Measurements from ENCODE around the gene YIF1A.
"Not testable (repeated sequence)": the region's sequence is repeated elsewhere in the genome, so short reads cannot be mapped to it uniquely, and the experiment has no call there.

Gene YIF1A

GRCh38 chr11:66284526-66285078, 4.3 kb downstream of the YIF1A start:
- no peak for DNase-seq

GRCh38 chr11:66283461-66284105, 5.4 kb downstream of the YIF1A start:
- DNase-seq: no peak

- peak; percentile 98 for DNase-seq
Measured at GRCh38 chr11:66282468-66283455, 6.2 kb downstream of the YIF1A start.

- no peak for DNase-seq
Measured at GRCh38 chr11:66281776-66282467, 7.0 kb downstream of the YIF1A start.

DNA sequence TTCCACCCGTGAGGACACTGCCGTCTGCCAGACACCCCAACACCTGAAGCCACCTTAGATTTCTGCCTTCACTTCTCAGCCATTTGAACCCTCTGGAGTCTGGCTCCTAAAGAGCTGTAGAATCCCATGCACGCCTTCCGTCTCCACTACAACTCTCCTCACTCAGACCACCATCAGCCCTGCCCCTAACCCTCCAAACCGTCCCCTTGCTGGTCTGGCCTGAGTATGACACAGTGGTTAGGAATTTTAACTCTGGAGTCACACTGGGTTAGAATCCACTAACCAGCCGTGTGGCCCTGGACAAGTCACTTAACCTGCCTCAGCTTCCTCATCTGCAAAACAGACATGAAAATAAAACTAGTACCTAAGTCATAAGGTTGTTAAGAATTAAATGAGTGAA, 7.9 kb downstream of the YIF1A start:
- DNase-seq: no peak

GRCh38 chr11:66280428-66280827, 8.5 kb downstream of the YIF1A start:
- no peak for DNase-seq

DNA sequence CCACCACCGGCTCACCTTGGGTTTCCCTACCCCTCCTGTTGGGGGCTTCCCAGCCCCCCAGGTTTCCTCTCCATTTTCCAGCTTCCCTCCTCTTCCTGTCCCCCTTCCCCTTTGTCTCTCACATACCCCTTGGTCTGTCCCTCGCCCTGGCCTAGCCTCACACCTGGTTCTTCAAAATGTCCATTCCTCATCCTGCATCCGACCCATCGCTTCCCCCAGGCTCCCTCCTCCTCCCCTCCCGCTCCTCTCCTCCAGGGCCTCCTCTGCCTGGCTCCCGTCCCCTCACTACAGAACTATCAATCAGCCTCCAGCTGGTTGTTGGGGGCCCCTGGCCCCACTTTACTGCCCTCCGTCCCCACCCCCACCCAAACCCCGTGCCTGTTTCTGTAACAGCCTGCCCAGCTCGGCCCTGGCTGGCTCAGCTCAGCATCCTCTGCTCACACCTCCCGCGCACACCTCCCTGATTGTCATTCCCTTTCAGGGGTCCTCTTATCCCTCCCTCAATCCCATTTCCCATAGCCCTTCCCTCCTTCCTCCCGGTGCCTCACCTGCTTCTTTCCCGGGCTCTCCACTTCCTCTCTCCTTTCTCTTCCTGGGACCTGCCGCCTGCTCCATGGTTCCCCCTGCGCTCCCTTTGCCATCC, 9.7 kb downstream of the YIF1A start:
- no peak for DNase-seq

GRCh38 chr11:66278363-66279091, 10.4 kb downstream of the YIF1A start:
- DNase-seq: no peak

GRCh38 chr11:66277471-66278362, 11.2 kb downstream of the YIF1A start, which contains the start of gene CNIH2:
CNIH2 (plus strand) TSS chr11:66278175; CDS start chr11:66278457, 282 bp downstream.
- DNase-seq: peak; percentile 15

GRCh38 chr11:66277064-66277463, 11.9 kb downstream of the YIF1A start:
- not testable (repeated sequence) for DNase-seq

DNA sequence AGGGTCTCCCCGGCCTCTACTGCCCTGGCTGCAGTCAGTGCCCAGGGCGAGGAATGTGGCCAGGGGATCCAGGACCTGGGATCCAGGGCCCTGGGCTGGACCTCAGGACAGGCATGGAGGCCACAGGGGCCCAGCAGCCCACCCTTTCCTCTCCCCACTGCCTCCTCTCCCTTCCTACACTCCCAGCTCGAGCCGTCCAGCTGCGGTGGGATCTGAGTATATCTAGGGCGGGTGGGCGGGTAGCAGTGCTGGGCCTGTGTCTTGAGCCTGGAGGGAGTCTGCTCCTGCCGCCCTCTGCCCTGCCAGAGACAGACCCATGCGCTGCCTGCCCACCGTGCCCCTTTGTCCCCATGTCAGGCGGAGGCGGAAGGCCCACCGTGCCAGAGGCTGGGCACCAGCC, 12.3 kb downstream of the YIF1A start:
- DNase-seq: not testable (repeated sequence)

GRCh38 chr11:66275984-66276612, 12.8 kb downstream of the YIF1A start:
- DNase-seq: no peak

GRCh38 chr11:66275396-66275795, 13.5 kb downstream of the YIF1A start:
- DNase-seq: no peak

- no peak for DNase-seq
Measured at GRCh38 chr11:66274219-66274618, 14.7 kb downstream of the YIF1A start.

GRCh38 chr11:66272596-66272995, 16.3 kb downstream of the YIF1A start:
- no peak for DNase-seq

DNA sequence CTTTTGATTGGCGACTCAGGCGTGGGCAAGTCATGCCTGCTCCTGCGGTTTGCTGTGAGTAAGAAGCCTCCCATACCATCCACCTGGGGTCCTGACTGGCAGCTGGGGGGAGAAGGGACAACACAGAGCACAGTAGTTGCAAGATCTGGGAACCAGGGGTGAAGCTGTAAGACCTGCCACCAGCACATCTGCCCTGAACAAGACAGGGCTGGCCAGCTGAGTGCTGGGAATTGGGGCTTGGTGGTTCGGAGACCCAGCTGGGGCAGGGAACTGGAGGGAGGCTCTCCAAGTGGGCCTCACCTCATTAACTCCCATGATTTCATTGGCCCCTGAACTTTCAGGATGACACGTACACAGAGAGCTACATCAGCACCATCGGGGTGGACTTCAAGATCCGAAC, 17.1 kb downstream of the YIF1A start:
- no peak for DNase-seq

- DNase-seq: no peak
Measured at GRCh38 chr11:66268952-66269905, 19.7 kb downstream of the YIF1A start.

DNA sequence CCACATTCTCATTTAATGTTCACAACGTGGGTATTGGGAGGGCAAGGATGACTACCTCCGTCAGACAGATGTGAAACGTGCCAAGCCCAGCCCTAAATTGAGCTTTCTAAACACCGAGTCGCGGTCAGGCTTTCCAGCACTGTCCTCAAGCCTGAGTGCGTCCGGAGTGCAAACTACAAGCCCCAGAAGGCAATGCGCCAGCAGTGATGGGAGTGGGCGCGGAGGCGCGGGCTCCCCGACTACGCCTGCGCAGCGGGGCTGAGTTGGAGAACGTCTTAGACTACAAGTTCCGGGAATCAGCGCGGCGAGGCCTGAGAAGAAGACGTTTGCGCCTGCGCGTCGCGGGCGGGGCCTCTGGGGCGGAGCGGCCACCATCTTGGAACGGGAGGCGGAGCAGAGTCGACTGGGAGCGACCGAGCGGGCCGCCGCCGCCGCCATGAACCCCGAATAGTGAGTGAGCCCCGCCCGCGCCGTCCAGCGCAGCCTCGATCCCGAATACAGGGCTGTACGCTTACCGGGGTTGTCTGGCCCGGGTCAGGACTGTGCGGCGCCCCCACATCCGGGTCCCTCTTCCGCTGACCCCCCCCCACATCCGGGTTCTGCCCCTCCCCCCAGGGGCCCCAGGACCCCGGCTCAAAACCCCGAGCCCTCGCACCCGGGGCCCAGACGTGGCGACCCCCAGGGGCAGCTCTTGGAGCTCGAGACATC, 20.5 kb downstream of the YIF1A start, which contains the start of gene RAB1B:
Gene RAB1B, plus strand, starts transcription at position 396 of the 708 bp plus-strand sequence. Its CDS starts 41 bp downstream, at position 437.
- DNase-seq: peak; percentile 100
